Activated CD4-positive, alpha-beta T cell treated with anti-CD3 and anti-CD28 coated beads, Interleukin-2, amount 10 ng/mL, durations not matched to agents 7 days and 5 days (primary cell): ENCODE measurements around the gene KCP. TPM values are rescaled to one million over a fixed set of nuclear protein-coding genes. Genes with fewer than 3 reads are reported as not detected.

Experiments
- CTCF ChIA-PET: fragments of 350-600 bp; sonication (Branson Sonifier 250); formaldehyde crosslinking; loops from one replicate; lab custom pipeline; 2021; ENCODE audit warnings: antibody characterized with exemption; lab: Charles Lee
- POLR2A ChIA-PET: fragments of 350-600 bp; sonication (Branson Sonifier 250); formaldehyde crosslinking; loops from one replicate; lab custom pipeline; 2021; ENCODE audit warnings: antibody characterized with exemption; lab: Charles Lee
- DNase-seq: peaks from one replicate; pipeline ENCODE4 v3.0.0-alpha.2; 2020
- H3K27ac Mint-ChIP-seq: one replicate; pipeline ENCODE4 v1.8.0; 2021; ENCODE audit warnings: mild to moderate bottlenecking, moderate library complexity, mixed read lengths
- H3K27me3 Mint-ChIP-seq: one replicate; pipeline ENCODE4 v1.8.0; 2021; ENCODE audit warnings: mixed read lengths
- H3K36me3 Mint-ChIP-seq: one replicate; pipeline ENCODE4 v1.8.0; 2021; ENCODE audit warnings: low read depth, mixed read lengths
- H3K4me1 Mint-ChIP-seq: one replicate; pipeline ENCODE4 v1.8.0; 2021; ENCODE audit warnings: mixed read lengths
- H3K4me3 Mint-ChIP-seq: one replicate; pipeline ENCODE4 v1.8.0; 2021; ENCODE audit warnings: mild to moderate bottlenecking, moderate library complexity, mixed read lengths
- H3K9me3 Mint-ChIP-seq: one replicate; pipeline ENCODE4 v1.8.0; 2021; ENCODE audit warnings: mixed read lengths
- total RNA-seq, 2 experiments: library from RNA; stranded (reverse); gene quantifications; one replicate each; pipeline ENCODE4 v1.2.3, GENCODE V29; 2021

The KCP gene
- total RNA-seq, 2 experiments from 2014 or later, result 0.10 to 0.12 TPM

- no peak for DNase-seq
- CTCF ChIA-PET, result interaction anchor here (1.2 kb wide), 1 partner anchor 11 kb away, joined by 4 read pairs; no protein-coding TSS in a partner anchor
- Mint-ChIP-seq H3K27ac (no peak overlapping the region), H3K4me1 (peaks cover 14% of the 10 kb centered on the region), H3K4me3 (no peak overlapping the region), H3K27me3 (peaks cover 27% of the 10 kb centered on the region), H3K9me3 (no peaks in the 10 kb centered on the region), H3K36me3 (no peaks in the 10 kb centered on the region)
- POLR2A ChIA-PET, result no interaction called here
Measured at GRCh38 chr7:128833946-128834325, 76.6 kb downstream of the KCP start.

- POLR2A ChIA-PET, result no interaction called here
- H3K27ac Mint-ChIP-seq, result no peak overlapping the region
- H3K9me3 Mint-ChIP-seq, result no peaks in the 10 kb centered on the region
Measured at GRCh38 chr7:128833148-128833945, 77.2 kb downstream of the KCP start.

GRCh38 chr7:128832880-128833147, 77.7 kb downstream of the KCP start:
- H3K4me1 Mint-ChIP-seq, result peaks cover 14% of the 10 kb centered on the region

More at GRCh38 chr7:128833148-128833945, 77.2 kb downstream of the KCP start:
- CTCF ChIA-PET, result interaction anchor here (0.9 to 1.2 kb wide), 3 partner anchors 10 to 30 kb away, joined by 3 to 4 read pairs (median 3); partner anchors contain the start of gene ATP6V1F
- no peak overlapping the region for H3K4me3 Mint-ChIP-seq
- no peak for DNase-seq
- H3K27me3 Mint-ChIP-seq, result peaks cover 33% of the 10 kb centered on the region
- H3K36me3 Mint-ChIP-seq, result no peaks in the 10 kb centered on the region
- H3K4me1 Mint-ChIP-seq, result peaks cover 14% of the 10 kb centered on the region

GRCh38 chr7:128831994-128832879, 78.3 kb downstream of the KCP start:
- H3K4me1 Mint-ChIP-seq, result peaks cover 14% of the 10 kb centered on the region
- H3K27ac Mint-ChIP-seq, result no peak overlapping the region
- H3K4me3 Mint-ChIP-seq, result no peak overlapping the region
- POLR2A ChIA-PET, result no interaction called here
- H3K9me3 Mint-ChIP-seq, result no peaks in the 10 kb centered on the region
- CTCF ChIA-PET, result interaction anchor here (0.9 to 1.3 kb wide), 3 partner anchors 9 to 31 kb away, joined by 3 to 5 read pairs (median 3); partner anchors contain the start of gene ATP6V1F
- H3K36me3 Mint-ChIP-seq, result no peaks in the 10 kb centered on the region
- peaks cover 37% of the 10 kb centered on the region for H3K27me3 Mint-ChIP-seq
- DNase-seq, result no peak

More at GRCh38 chr7:128832880-128833147, 77.7 kb downstream of the KCP start:
- H3K4me3 Mint-ChIP-seq, result no peak overlapping the region
- no peak overlapping the region for H3K27ac Mint-ChIP-seq
- no peaks in the 10 kb centered on the region for H3K9me3 Mint-ChIP-seq
- peaks cover 37% of the 10 kb centered on the region for H3K27me3 Mint-ChIP-seq
- ChIA-PET POLR2A (no interaction called here), CTCF (interaction anchor here (0.9 to 1.2 kb wide), 3 partner anchors 10 to 30 kb away, joined by 3 to 4 read pairs (median 3); partner anchors contain the start of gene ATP6V1F)
- DNase-seq, result no peak
- H3K36me3 Mint-ChIP-seq, result no peaks in the 10 kb centered on the region

- POLR2A ChIA-PET, result no interaction called here
- Mint-ChIP-seq H3K36me3 (no peaks in the 10 kb centered on the region), H3K9me3 (no peaks in the 10 kb centered on the region), H3K4me1 (peaks cover 14% of the 10 kb centered on the region), H3K27me3 (peaks cover 37% of the 10 kb centered on the region), H3K27ac (no peak overlapping the region), H3K4me3 (no peak overlapping the region)
- no peak for DNase-seq
- CTCF ChIA-PET, result interaction anchor here (0.7 to 1.3 kb wide), 2 partner anchors 10 to 38 kb away, joined by 3 to 5 read pairs; no protein-coding TSS in a partner anchor
Measured at GRCh38 chr7:128831178-128831993, 79.1 kb downstream of the KCP start.

- Mint-ChIP-seq H3K4me3 (peak within 1 kb of the TSS; percentile 34), H3K27ac (no peak within 1 kb of the TSS), H3K9me3 (no peaks in the 10 kb centered on the region), H3K4me1 (peaks cover 14% of the 10 kb centered on the region), H3K27me3 (peaks cover 37% of the 10 kb centered on the region), H3K36me3 (no peaks in the 10 kb centered on the region)
- DNase-seq, result peak; percentile 32
- CTCF ChIA-PET, result interaction anchor here (1.3 kb wide), 1 partner anchor 11 kb away, joined by 5 read pairs; no protein-coding TSS in a partner anchor
- POLR2A ChIA-PET, result no interaction called here
Measured at GRCh38 chr7:128830231-128831177, 80.0 kb downstream of the KCP start, which contains the start of gene FLNC. FLNC (plus strand) TSS chr7:128830406; CDS start chr7:128830638, 232 bp downstream.

- Mint-ChIP-seq H3K4me1 (peaks cover 14% of the 10 kb centered on the region), H3K36me3 (no peaks in the 10 kb centered on the region), H3K4me3 (peak overlapping the region; percentile 16), H3K27me3 (peaks cover 37% of the 10 kb centered on the region), H3K27ac (no peak overlapping the region), H3K9me3 (no peaks in the 10 kb centered on the region)
- CTCF ChIA-PET, result interaction anchor here (0.7 kb wide), 1 partner anchor 23 kb away, joined by 3 read pairs; no protein-coding TSS in a partner anchor
- POLR2A ChIA-PET, result no interaction called here
- no peak for DNase-seq
Measured at GRCh38 chr7:128829391-128830166, 80.9 kb downstream of the KCP start.

- Mint-ChIP-seq H3K36me3 (no peaks in the 10 kb centered on the region), H3K27me3 (peaks cover 36% of the 10 kb centered on the region), H3K4me1 (peaks cover 14% of the 10 kb centered on the region), H3K4me3 (no peak overlapping the region), H3K9me3 (no peaks in the 10 kb centered on the region), H3K27ac (no peak overlapping the region)
- CTCF ChIA-PET, result interaction anchor here (0.7 to 1.4 kb wide), 3 partner anchors 14 to 56 kb away, joined by 3 to 5 read pairs (median 3); no protein-coding TSS in a partner anchor
- DNase-seq, result no peak
- POLR2A ChIA-PET, result no interaction called here
Measured at GRCh38 chr7:128827971-128828711, 82.4 kb downstream of the KCP start.

GRCh38 chr7:128827248-128827958, 83.1 kb downstream of the KCP start:
- Mint-ChIP-seq H3K36me3 (no peaks in the 10 kb centered on the region), H3K4me1 (peaks cover 14% of the 10 kb centered on the region), H3K27ac (no peak overlapping the region), H3K27me3 (peaks cover 36% of the 10 kb centered on the region), H3K9me3 (no peaks in the 10 kb centered on the region), H3K4me3 (no peak overlapping the region)
- no peak for DNase-seq
- CTCF ChIA-PET, result interaction anchor here (0.5 to 2.0 kb wide), 4 partner anchors 10 to 910 kb away, joined by 3 to 6 read pairs (median 4); no protein-coding TSS in a partner anchor
- POLR2A ChIA-PET, result no interaction called here

GRCh38 chr7:128826916-128827247, 83.6 kb downstream of the KCP start:
- no peaks in the 10 kb centered on the region for H3K9me3 Mint-ChIP-seq
- ChIA-PET CTCF (interaction anchor here (2.0 kb wide), 1 partner anchor 9 kb away, joined by 6 read pairs; no protein-coding TSS in a partner anchor), POLR2A (no interaction called here)
- H3K4me1 Mint-ChIP-seq, result peaks cover 14% of the 10 kb centered on the region
- peaks cover 34% of the 10 kb centered on the region for H3K27me3 Mint-ChIP-seq
- no peak overlapping the region for H3K4me3 Mint-ChIP-seq
- no peak for DNase-seq
- no peak overlapping the region for H3K27ac Mint-ChIP-seq
- H3K36me3 Mint-ChIP-seq, result no peaks in the 10 kb centered on the region
